SK-N-SH (cell line): ENCODE data around the gene TEAD1.

Source experiments
- ELF1 ChIP-seq: IDR thresholded peaks from 2 replicates; pipeline ENCODE4 v1.4.0; 2012
- EP300 ChIP-seq, 2 experiments: IDR thresholded peaks; 2 replicates each; pipeline versions ENCODE4 v1.4.0 to v1.6.1; 2012; ENCODE audit warnings: borderline replicate concordance in 1 of 2, low read depth in 1 of 2, low read length in 1 of 2
- FOSL2 ChIP-seq: IDR thresholded peaks from 2 replicates; pipeline ENCODE4 v1.4.0; 2012; ENCODE audit warnings: low read depth, mild to moderate bottlenecking, moderate library complexity, borderline replicate concordance
- MEF2A ChIP-seq: IDR thresholded peaks from 2 replicates; pipeline ENCODE4 v1.4.0; 2012; ENCODE audit warnings: low read depth, borderline replicate concordance
- MXI1 ChIP-seq: IDR thresholded peaks from 2 replicates; pipeline ENCODE4 v1.6.1; 2012; ENCODE audit warnings: mild to moderate bottlenecking, low read depth, low read length, improper control_type of control experiment
- POLR2AphosphoS5 ChIP-seq: IDR thresholded peaks from 2 replicates; pipeline ENCODE4 v1.6.1; 2012; ENCODE audit warnings: low read depth, low read length
- RCOR1 ChIP-seq: fragments of 150-350 bp; IDR thresholded peaks from 2 replicates; pipeline ENCODE4 v1.6.1; 2017; ENCODE audit warnings: antibody characterized with exemption, low read length
- YY1 ChIP-seq: IDR thresholded peaks from 2 replicates; pipeline ENCODE4 v1.4.0; 2012; ENCODE audit warnings: low read depth, mild to moderate bottlenecking
- TF ChIP-seq, protein P1 (sequence below): IDR thresholded peaks from 2 replicates; pipeline ENCODE4 v1.4.0; 2012; ENCODE audit warnings: low read depth, borderline replicate concordance
- TF ChIP-seq, protein P2 (sequence below): IDR thresholded peaks from 2 replicates; pipeline ENCODE4; 2012
- TF ChIP-seq, protein P3 (sequence below): fragments of 200-600 bp; sonication (generic); IDR thresholded peaks from 2 replicates; pipeline ENCODE4 v1.6.1; 2017; ENCODE audit warnings: antibody characterized with exemption, mild to moderate bottlenecking, moderate library complexity
- TF ChIP-seq, protein P4 (sequence below): IDR thresholded peaks from 2 replicates; pipeline ENCODE4 v1.6.1; 2012; ENCODE audit warnings: mild to moderate bottlenecking, low read depth, low read length, moderate library complexity
- TF ChIP-seq, protein P5 (sequence below): fragments of 150-350 bp; IDR thresholded peaks from 2 replicates; pipeline ENCODE4 v1.6.1; 2017; ENCODE audit warnings: antibody characterized with exemption, low read length, low read depth, borderline replicate concordance
- TF ChIP-seq, protein P6 (sequence below): IDR thresholded peaks from 2 replicates; pipeline ENCODE4 v1.4.0; 2012; ENCODE audit warnings: low read depth

DNA sequence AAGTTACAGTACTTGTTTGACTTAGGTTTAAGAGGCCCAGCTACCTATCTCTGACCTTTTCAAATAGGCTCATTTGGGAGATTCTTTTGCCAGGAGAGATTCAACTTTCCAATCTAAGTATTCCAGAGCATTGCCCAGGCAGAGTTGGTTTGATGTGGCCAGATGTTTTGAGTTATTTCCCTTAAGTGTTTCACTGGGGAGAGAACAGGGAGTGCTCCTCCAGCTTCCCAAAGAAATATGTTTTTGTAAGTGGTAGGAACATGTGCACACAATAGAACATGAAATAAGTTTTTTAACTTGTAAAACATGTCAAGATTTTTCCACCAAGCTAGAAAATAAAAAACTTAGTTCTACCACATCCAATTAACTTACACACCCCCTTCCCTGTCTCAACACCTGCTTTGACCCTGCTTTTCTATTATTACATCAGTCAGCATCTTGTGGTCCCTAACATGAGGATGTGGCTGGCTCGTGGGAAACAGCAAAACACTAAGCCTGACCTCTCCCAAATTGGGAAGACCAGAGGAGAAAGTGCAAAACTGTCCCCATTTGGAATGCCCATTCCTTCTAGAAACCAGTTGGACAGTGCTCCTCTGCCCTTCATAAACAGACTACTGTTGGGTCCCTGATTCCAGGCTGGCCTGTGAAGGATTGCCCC is 264.5 kb downstream of the TEAD1 start:
- TF ChIP-seq, protein P1, sequence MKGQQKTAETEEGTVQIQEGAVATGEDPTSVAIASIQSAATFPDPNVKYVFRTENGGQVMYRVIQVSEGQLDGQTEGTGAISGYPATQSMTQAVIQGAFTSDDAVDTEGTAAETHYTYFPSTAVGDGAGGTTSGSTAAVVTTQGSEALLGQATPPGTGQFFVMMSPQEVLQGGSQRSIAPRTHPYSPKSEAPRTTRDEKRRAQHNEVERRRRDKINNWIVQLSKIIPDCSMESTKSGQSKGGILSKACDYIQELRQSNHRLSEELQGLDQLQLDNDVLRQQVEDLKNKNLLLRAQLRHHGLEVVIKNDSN: no peak
- TF ChIP-seq, protein P2, sequence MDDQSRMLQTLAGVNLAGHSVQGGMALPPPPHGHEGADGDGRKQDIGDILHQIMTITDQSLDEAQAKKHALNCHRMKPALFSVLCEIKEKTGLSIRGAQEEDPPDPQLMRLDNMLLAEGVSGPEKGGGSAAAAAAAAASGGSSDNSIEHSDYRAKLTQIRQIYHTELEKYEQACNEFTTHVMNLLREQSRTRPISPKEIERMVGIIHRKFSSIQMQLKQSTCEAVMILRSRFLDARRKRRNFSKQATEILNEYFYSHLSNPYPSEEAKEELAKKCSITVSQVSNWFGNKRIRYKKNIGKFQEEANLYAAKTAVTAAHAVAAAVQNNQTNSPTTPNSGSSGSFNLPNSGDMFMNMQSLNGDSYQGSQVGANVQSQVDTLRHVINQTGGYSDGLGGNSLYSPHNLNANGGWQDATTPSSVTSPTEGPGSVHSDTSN: no peak
- TF ChIP-seq, protein P3, sequence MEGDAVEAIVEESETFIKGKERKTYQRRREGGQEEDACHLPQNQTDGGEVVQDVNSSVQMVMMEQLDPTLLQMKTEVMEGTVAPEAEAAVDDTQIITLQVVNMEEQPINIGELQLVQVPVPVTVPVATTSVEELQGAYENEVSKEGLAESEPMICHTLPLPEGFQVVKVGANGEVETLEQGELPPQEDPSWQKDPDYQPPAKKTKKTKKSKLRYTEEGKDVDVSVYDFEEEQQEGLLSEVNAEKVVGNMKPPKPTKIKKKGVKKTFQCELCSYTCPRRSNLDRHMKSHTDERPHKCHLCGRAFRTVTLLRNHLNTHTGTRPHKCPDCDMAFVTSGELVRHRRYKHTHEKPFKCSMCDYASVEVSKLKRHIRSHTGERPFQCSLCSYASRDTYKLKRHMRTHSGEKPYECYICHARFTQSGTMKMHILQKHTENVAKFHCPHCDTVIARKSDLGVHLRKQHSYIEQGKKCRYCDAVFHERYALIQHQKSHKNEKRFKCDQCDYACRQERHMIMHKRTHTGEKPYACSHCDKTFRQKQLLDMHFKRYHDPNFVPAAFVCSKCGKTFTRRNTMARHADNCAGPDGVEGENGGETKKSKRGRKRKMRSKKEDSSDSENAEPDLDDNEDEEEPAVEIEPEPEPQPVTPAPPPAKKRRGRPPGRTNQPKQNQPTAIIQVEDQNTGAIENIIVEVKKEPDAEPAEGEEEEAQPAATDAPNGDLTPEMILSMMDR: no peak
- TF ChIP-seq POLR2AphosphoS5 (no peak), YY1 (no peak), MEF2A (no peak), ELF1 (no peak), EP300 (IDR thresholded peaks at IDR 0.05; ENCODE audit: borderline replicate concordance in 1 of 2, low read depth in 1 of 2, low read length in 1 of 2) (no peak), FOSL2 (no peak), RCOR1 (no peak), MXI1 (no peak)
- TF ChIP-seq, protein P4, sequence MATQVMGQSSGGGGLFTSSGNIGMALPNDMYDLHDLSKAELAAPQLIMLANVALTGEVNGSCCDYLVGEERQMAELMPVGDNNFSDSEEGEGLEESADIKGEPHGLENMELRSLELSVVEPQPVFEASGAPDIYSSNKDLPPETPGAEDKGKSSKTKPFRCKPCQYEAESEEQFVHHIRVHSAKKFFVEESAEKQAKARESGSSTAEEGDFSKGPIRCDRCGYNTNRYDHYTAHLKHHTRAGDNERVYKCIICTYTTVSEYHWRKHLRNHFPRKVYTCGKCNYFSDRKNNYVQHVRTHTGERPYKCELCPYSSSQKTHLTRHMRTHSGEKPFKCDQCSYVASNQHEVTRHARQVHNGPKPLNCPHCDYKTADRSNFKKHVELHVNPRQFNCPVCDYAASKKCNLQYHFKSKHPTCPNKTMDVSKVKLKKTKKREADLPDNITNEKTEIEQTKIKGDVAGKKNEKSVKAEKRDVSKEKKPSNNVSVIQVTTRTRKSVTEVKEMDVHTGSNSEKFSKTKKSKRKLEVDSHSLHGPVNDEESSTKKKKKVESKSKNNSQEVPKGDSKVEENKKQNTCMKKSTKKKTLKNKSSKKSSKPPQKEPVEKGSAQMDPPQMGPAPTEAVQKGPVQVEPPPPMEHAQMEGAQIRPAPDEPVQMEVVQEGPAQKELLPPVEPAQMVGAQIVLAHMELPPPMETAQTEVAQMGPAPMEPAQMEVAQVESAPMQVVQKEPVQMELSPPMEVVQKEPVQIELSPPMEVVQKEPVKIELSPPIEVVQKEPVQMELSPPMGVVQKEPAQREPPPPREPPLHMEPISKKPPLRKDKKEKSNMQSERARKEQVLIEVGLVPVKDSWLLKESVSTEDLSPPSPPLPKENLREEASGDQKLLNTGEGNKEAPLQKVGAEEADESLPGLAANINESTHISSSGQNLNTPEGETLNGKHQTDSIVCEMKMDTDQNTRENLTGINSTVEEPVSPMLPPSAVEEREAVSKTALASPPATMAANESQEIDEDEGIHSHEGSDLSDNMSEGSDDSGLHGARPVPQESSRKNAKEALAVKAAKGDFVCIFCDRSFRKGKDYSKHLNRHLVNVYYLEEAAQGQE: no peak
- TF ChIP-seq, protein P5, sequence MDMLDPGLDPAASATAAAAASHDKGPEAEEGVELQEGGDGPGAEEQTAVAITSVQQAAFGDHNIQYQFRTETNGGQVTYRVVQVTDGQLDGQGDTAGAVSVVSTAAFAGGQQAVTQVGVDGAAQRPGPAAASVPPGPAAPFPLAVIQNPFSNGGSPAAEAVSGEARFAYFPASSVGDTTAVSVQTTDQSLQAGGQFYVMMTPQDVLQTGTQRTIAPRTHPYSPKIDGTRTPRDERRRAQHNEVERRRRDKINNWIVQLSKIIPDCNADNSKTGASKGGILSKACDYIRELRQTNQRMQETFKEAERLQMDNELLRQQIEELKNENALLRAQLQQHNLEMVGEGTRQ: no peak
- TF ChIP-seq, protein P6, sequence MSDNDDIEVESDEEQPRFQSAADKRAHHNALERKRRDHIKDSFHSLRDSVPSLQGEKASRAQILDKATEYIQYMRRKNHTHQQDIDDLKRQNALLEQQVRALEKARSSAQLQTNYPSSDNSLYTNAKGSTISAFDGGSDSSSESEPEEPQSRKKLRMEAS: no peak
